OCI-LY7 (cell line): ENCODE results near the gene GP5.

Experiments used
- EZH2phosphoT487 ChIP-seq: fragments of 200-600 bp; sonication (generic); IDR thresholded peaks from 2 replicates; pipeline ENCODE4 v1.6.1; 2018; ENCODE audit warnings: low read depth, borderline replicate concordance, mild to moderate bottlenecking, mixed run types, antibody characterized with exemption, low read length, moderate library complexity, mixed read lengths
- TF ChIP-seq, protein P1 (sequence below): fragments of 200-600 bp; sonication (generic); conservative IDR thresholded peaks from 2 replicates; pipeline ENCODE4 v1.5.1; 2014; ENCODE audit warnings: mild to moderate bottlenecking, antibody characterized with exemption, low read length, moderate library complexity, mixed read lengths

DNA sequence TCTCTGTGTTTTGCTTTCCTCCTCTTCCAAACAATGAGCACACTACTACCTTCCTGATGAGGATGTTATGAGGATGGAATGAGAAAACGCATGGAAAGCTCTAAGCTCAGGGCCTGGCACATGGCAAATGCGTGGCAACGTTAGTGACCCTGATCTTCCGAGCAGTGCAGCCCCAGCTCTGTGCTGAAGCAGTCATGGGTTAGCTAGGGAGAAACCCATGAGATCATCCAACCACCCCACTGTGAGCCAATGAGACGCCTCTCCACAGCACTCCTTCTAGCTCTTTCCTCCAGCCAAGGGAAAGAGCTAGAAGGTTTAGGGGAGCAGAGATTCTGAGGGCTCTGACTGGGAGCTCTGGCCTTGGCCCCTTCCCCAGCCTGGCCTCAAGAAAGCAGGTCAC is 52.4 kb downstream of the GP5 start:
- TF ChIP-seq, protein P1, sequence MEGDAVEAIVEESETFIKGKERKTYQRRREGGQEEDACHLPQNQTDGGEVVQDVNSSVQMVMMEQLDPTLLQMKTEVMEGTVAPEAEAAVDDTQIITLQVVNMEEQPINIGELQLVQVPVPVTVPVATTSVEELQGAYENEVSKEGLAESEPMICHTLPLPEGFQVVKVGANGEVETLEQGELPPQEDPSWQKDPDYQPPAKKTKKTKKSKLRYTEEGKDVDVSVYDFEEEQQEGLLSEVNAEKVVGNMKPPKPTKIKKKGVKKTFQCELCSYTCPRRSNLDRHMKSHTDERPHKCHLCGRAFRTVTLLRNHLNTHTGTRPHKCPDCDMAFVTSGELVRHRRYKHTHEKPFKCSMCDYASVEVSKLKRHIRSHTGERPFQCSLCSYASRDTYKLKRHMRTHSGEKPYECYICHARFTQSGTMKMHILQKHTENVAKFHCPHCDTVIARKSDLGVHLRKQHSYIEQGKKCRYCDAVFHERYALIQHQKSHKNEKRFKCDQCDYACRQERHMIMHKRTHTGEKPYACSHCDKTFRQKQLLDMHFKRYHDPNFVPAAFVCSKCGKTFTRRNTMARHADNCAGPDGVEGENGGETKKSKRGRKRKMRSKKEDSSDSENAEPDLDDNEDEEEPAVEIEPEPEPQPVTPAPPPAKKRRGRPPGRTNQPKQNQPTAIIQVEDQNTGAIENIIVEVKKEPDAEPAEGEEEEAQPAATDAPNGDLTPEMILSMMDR = no peak
- no peak for TF ChIP-seq EZH2phosphoT487
